ENCODE results near the gene SMOC2. TPM values are rescaled to one million over a fixed set of nuclear protein-coding genes. Genes with fewer than 3 reads are reported as not detected.

SMOC2 gene
- total and polyA plus RNA-seq, 2 of the 4 experiments (the other 2 are of a cell fraction), result not detected

DNA sequence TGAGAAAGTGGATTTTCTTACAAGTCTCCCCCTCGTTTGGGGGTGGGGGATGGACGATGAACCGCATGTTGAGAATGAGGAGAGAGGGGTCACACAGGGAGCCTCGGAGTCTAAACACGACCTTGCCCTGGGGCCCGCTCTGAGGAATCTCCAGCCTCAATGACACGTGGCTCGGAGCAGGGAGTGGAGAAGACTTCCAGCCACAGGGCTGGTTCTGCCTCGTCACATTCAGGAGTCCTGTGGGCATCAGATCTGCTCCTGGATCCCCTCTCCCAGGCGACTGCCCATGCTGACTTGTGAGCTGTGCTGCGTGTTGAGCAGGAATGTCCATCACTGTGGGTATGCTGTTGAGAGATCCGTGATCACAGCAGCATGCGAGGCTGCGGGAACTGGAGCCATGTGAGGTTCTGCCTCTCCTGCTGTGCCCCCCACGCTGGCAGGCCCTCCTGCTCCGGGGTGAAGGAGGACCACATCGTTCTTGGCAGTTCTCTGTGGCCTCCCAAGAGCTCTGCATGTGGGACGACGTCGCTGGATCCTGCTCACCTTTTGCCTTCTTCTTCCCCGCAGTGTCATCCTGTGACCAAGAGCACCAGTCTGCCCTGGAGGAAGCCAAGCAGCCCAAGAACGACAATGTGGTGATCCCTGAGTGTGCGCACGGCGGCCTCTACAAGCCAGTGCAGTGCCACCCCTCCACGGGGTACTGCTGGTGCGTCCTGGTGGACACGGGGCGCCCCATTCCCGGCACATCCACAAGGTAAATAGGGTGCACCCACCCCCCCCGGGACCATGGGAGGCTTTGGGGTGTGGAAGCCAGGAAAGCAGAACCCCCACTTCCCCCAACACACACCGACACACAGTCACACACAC, 157.5 kb downstream of the SMOC2 start:
- Histone ChIP-seq H3K14ac (replicated peaks; ENCODE audit: low read depth, low read length) (no peak overlapping the region), H3K9ac (ENCODE audit: low read depth, low read length) (no peak overlapping the region), H3K27ac (ENCODE audit: insufficient read depth, low read length) (no peak overlapping the region), H3K18ac (ENCODE audit: low read depth, low read length) (no peak overlapping the region), H3K56ac (ENCODE audit: extremely low read depth, insufficient read depth, low read length) (no peak overlapping the region), H3K4me3 (ENCODE audit: insufficient read depth, low read depth, low read length) (no peak overlapping the region), H2AFZ (replicated peaks; ENCODE audit: low read length, poor library complexity) (no peak overlapping the region), H2BK15ac (ENCODE audit: low read depth, low read length) (no peak overlapping the region), H4K20me1 (ENCODE audit: insufficient read depth, low read length) (no peaks in the 10 kb centered on the region; the same call in 1 of the 2 replicates), H2BK20ac (ENCODE audit: low read depth, low read length) (no peak overlapping the region), H2AK9ac (replicated peaks; ENCODE audit: low read depth, low read length, poor library complexity) (no peak overlapping the region), H3K4me1 (ENCODE audit: control insufficient read depth, insufficient read depth, low read length) (no peaks in the 10 kb centered on the region), H2BK5ac (ENCODE audit: low read depth, low read length, poor library complexity, severe bottlenecking) (peak overlapping the region; percentile 62), H2AK5ac (ENCODE audit: low read depth, low read length) (no peak overlapping the region), H4K8ac (ENCODE audit: low read depth in 2 of 2, low read length in 2 of 2) (no peak overlapping the region), H4K91ac (ENCODE audit: insufficient read depth, low read depth, low read length) (no peak overlapping the region), H3K4ac (ENCODE audit: low read depth, low read length) (no peak overlapping the region), H3K4me2 (ENCODE audit: low read depth, low read length) (no peak overlapping the region), H3K23ac (ENCODE audit: low read depth, low read length) (no peak overlapping the region), H2BK120ac (ENCODE audit: low read depth, low read length) (no peak overlapping the region), H3K36me3 (ENCODE audit: control insufficient read depth, insufficient read depth, low read length) (no peaks in the 10 kb centered on the region), H3K27me3 (ENCODE audit: control insufficient read depth, insufficient read depth, low read length) (no peaks in the 10 kb centered on the region), H4K5ac (ENCODE audit: low read depth, low read length) (no peak overlapping the region), H3K9me1 (ENCODE audit: insufficient read depth, low read length) (no peaks in the 10 kb centered on the region), H3K9me3 (ENCODE audit: control insufficient read depth, insufficient read depth, low read length) (peaks cover 35% of the 10 kb centered on the region), H3K79me1 (ENCODE audit: low read depth in 1 of 2, low read length in 2 of 2) (no peaks in the 10 kb centered on the region)
- TF ChIP-seq RFX5 (IDR thresholded peaks at IDR 0.05; ENCODE audit: low read depth, low read length) (no peak), NFE2L2 (IDR thresholded peaks at IDR 0.05; ENCODE audit: low read depth, low read length) (no peak)
- in situ Hi-C loops (cut with MboI; ENCODE audit: low sequenced_read_pairs), result no loop called here
- ChIA-PET POLR2A (ENCODE audit: unreplicated experiment) (no interaction called here), CTCF (no interaction called here)
- BruUV-seq (replicated peaks), result no TSS peak
- dilution Hi-C loops (cut with HindIII; ENCODE audit: low sequenced_read_pairs, unreplicated experiment), result no loop called here
- ATAC-seq (ENCODE audit: low read depth), result no peak
- DNase-seq, result no peak
- 37% methylated on average over 5 of the region's 32 CpGs; no CpG with 5 or more reads in 1 of the 2 experiments for WGBS, 2 experiments (ENCODE audit: extremely low coverage in 2 of 2, insufficient read length in 1 of 2)
- intact Hi-C loops (cut with micrococcal nuclease), result no loop called here

All from IMR-90 (cell line).